ENCODE measurements around the gene PPM1K. TPM values are rescaled to one million over a fixed set of nuclear protein-coding genes. Genes with fewer than 3 reads are reported as not detected.
A peak's percentile ranks its signal among the peaks of the same experiment; 100 is the strongest.

Gene PPM1K
- total and polyA plus RNA-seq, 2 experiments from 2014 or later: 9.1 to 12.0 TPM

GRCh38 chr4:88225232-88226105 lies 58.9 kb downstream of the PPM1K start:
- no peaks in the 10 kb centered on the region for H3K27me3 Mint-ChIP-seq (ENCODE audit: insufficient read depth, low read depth, poor library complexity)
- ATAC-seq (no peak), DNase-seq (ENCODE audit: low spot score) (no peak)
- no peak overlapping the region for H3K4me3 Mint-ChIP-seq
- H2AFZ ChIP-seq: peak overlapping the region; percentile 56
- no peaks in the 10 kb centered on the region for H3K4me1 ChIP-seq (ENCODE audit: insufficient read depth)
- peaks cover 5% of the 10 kb centered on the region; the same call in 1 of the 3 replicates for H3K36me3 Mint-ChIP-seq (ENCODE audit: low read depth)
- no peaks in the 10 kb centered on the region for H3K79me2 ChIP-seq (replicated peaks; ENCODE audit: insufficient read depth)
- no peaks in the 10 kb centered on the region for H3F3A ChIP-seq (replicated peaks; ENCODE audit: low read depth)
- H3K4me1 Mint-ChIP-seq: no peaks in the 10 kb centered on the region; the same call in 2 of the 3 replicates
- H3K27ac Mint-ChIP-seq: no peak overlapping the region
- H3K4me2 ChIP-seq: no peak overlapping the region
- no peak overlapping the region for H3K27ac ChIP-seq (ENCODE audit: low read depth)
- H3K36me3 ChIP-seq (ENCODE audit: insufficient read depth): no peaks in the 10 kb centered on the region
- H4K20me1 ChIP-seq (replicated peaks; ENCODE audit: insufficient read depth): no peaks in the 10 kb centered on the region
- peaks cover 6% of the 10 kb centered on the region; the same call in 2 of the 3 replicates for H3K9me3 Mint-ChIP-seq
- no peaks in the 10 kb centered on the region for H3K27me3 ChIP-seq (ENCODE audit: insufficient read depth)
- TF ChIP-seq, protein P1, sequence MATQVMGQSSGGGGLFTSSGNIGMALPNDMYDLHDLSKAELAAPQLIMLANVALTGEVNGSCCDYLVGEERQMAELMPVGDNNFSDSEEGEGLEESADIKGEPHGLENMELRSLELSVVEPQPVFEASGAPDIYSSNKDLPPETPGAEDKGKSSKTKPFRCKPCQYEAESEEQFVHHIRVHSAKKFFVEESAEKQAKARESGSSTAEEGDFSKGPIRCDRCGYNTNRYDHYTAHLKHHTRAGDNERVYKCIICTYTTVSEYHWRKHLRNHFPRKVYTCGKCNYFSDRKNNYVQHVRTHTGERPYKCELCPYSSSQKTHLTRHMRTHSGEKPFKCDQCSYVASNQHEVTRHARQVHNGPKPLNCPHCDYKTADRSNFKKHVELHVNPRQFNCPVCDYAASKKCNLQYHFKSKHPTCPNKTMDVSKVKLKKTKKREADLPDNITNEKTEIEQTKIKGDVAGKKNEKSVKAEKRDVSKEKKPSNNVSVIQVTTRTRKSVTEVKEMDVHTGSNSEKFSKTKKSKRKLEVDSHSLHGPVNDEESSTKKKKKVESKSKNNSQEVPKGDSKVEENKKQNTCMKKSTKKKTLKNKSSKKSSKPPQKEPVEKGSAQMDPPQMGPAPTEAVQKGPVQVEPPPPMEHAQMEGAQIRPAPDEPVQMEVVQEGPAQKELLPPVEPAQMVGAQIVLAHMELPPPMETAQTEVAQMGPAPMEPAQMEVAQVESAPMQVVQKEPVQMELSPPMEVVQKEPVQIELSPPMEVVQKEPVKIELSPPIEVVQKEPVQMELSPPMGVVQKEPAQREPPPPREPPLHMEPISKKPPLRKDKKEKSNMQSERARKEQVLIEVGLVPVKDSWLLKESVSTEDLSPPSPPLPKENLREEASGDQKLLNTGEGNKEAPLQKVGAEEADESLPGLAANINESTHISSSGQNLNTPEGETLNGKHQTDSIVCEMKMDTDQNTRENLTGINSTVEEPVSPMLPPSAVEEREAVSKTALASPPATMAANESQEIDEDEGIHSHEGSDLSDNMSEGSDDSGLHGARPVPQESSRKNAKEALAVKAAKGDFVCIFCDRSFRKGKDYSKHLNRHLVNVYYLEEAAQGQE (IDR thresholded peaks at IDR 0.05; ENCODE audit: unreplicated experiment): no peak
- no peak for TF ChIP-seq STAT1 (IDR thresholded peaks at IDR 0.05; ENCODE audit: unreplicated experiment)
- TF ChIP-seq, protein P2, sequence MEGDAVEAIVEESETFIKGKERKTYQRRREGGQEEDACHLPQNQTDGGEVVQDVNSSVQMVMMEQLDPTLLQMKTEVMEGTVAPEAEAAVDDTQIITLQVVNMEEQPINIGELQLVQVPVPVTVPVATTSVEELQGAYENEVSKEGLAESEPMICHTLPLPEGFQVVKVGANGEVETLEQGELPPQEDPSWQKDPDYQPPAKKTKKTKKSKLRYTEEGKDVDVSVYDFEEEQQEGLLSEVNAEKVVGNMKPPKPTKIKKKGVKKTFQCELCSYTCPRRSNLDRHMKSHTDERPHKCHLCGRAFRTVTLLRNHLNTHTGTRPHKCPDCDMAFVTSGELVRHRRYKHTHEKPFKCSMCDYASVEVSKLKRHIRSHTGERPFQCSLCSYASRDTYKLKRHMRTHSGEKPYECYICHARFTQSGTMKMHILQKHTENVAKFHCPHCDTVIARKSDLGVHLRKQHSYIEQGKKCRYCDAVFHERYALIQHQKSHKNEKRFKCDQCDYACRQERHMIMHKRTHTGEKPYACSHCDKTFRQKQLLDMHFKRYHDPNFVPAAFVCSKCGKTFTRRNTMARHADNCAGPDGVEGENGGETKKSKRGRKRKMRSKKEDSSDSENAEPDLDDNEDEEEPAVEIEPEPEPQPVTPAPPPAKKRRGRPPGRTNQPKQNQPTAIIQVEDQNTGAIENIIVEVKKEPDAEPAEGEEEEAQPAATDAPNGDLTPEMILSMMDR (conservative IDR thresholded peaks at IDR 0.05; ENCODE audit: low read depth in 2 of 2): no peak
- TF ChIP-seq EZH2 (IDR thresholded peaks at IDR 0.05; ENCODE audit: low read depth, unreplicated experiment): no peak
- TF ChIP-seq JUNB (IDR thresholded peaks at IDR 0.05; ENCODE audit: unreplicated experiment): no peak
- TF ChIP-seq EZH2phosphoT487 (IDR thresholded peaks at IDR 0.05; ENCODE audit: unreplicated experiment): no peak
- TF ChIP-seq ZNF114 (CRISPR knock-in tag; IDR thresholded peaks at IDR 0.05): no peak
- no peak for TF ChIP-seq NANOG (IDR thresholded peaks at IDR 0.05; ENCODE audit: borderline replicate concordance)
- TF ChIP-seq POLR2AphosphoS5 (IDR thresholded peaks at IDR 0.05; ENCODE audit: low read depth): no peak
- no peak for TF ChIP-seq CREB1 (CRISPR knock-in tag; IDR thresholded peaks at IDR 0.05; ENCODE audit: low read depth)
- peaks cover 5% of the 10 kb centered on the region; the same call in 1 of the 2 replicates for H3K9me2 ChIP-seq (ENCODE audit: insufficient read depth)
- H3K4me3 ChIP-seq: no peak overlapping the region

Data from GM23338 (cell line).